GM06990 (cell line): ENCODE data around the gene CDK15.

Experiments used
- DNase-seq: peaks from one replicate; pipeline ENCODE4 v3.0.0-alpha.2; 2011; ENCODE audit not compliant: insufficient read length; ENCODE audit errors: extremely low read depth
- H3K27me3 ChIP-seq: replicated peaks from 2 replicates; pipeline ENCODE4 v1.6.0; 2011; ENCODE audit warnings: low read length; ENCODE audit not compliant: control insufficient read depth, insufficient read depth
- H3K36me3 ChIP-seq: 2 replicates; pipeline ENCODE4 v1.5.1; 2011; ENCODE audit warnings: low read length; ENCODE audit not compliant: control insufficient read depth, insufficient read depth
- H3K4me3 ChIP-seq: replicated peaks from 2 replicates; pipeline ENCODE4 v1.5.1; 2011; ENCODE audit warnings: low read depth, mild to moderate bottlenecking, control low read depth, low read length
- TF ChIP-seq, protein P1 (sequence below): IDR thresholded peaks from 2 replicates; pipeline ENCODE4 v1.5.1; 2011; ENCODE audit warnings: low read length, control low read depth, mild to moderate bottlenecking, inconsistent platforms; ENCODE audit not compliant: insufficient read depth, poor library complexity, severe bottlenecking

The CDK15 gene

DNA sequence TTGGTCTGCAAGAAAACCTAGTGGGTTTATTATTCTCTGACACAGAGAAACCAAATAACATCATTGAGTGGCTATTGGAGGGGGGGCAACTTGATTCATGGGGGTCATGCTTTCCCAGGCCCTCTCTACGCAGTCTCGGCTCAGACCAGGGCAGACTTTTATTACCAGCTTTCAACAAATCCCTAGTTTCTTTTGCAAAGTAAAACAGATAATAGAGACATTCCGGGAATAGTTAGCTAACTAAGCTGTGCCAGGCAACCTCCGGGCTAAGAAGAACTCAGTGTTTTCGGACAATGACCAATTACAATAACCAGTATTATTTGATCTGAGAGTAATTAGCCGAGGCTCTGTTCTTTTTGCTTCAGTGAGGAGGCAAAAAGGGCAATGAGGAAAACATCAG, 66.3 kb downstream of the CDK15 start:
- DNase-seq, result no peak
- no peak overlapping the region for H3K4me3 ChIP-seq
- TF ChIP-seq, protein P1, sequence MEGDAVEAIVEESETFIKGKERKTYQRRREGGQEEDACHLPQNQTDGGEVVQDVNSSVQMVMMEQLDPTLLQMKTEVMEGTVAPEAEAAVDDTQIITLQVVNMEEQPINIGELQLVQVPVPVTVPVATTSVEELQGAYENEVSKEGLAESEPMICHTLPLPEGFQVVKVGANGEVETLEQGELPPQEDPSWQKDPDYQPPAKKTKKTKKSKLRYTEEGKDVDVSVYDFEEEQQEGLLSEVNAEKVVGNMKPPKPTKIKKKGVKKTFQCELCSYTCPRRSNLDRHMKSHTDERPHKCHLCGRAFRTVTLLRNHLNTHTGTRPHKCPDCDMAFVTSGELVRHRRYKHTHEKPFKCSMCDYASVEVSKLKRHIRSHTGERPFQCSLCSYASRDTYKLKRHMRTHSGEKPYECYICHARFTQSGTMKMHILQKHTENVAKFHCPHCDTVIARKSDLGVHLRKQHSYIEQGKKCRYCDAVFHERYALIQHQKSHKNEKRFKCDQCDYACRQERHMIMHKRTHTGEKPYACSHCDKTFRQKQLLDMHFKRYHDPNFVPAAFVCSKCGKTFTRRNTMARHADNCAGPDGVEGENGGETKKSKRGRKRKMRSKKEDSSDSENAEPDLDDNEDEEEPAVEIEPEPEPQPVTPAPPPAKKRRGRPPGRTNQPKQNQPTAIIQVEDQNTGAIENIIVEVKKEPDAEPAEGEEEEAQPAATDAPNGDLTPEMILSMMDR, result no peak
- no peaks in the 10 kb centered on the region for H3K36me3 ChIP-seq
- no peaks in the 10 kb centered on the region for H3K27me3 ChIP-seq

DNA sequence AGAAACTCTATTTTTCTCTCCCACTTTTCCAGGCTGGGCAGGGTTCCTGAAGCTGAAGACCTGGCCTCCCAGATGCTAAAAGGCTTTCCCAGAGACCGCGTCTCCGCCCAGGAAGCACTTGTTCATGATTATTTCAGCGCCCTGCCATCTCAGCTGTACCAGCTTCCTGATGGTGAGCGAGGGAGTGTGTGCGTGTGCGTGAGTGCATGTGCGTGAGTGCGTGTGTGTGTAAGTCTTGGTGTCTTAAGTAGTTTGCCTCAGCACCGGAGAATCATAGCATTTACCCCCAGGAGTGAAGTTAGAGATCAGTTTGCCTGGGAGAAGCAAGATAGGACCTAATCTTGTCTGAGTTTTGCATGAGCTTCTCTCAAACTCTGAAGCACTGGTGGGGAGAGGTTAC, 73.7 kb downstream of the CDK15 start:
- Histone ChIP-seq H3K27me3 (no peaks in the 10 kb centered on the region), H3K36me3 (no peaks in the 10 kb centered on the region), H3K4me3 (no peak overlapping the region)
- TF ChIP-seq, protein P1, result no peak
- DNase-seq, result no peak

DNA sequence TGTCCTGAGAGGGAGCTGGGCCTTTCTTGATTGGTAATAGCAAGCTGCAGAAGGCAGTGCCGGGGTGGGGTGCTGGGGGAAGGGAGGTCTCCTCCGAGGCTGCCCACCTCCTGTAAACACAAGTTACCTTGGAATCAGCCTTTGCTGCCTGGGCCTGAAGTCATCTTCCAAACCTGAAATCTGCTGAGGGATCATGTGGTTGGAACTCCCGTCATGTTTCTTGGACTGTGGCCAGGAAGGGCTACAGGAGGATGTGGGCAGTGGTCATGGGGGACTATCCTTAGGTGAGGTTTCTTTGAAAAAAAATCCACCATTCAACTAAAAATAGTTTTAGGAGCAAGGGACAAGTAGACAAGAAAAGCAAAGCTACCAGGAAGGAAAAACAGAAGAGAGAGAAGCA, 74.2 kb downstream of the CDK15 start:
- DNase-seq, result no peak
- TF ChIP-seq, protein P1, result no peak
- Histone ChIP-seq H3K27me3 (no peaks in the 10 kb centered on the region), H3K36me3 (no peaks in the 10 kb centered on the region), H3K4me3 (no peak overlapping the region)

DNA sequence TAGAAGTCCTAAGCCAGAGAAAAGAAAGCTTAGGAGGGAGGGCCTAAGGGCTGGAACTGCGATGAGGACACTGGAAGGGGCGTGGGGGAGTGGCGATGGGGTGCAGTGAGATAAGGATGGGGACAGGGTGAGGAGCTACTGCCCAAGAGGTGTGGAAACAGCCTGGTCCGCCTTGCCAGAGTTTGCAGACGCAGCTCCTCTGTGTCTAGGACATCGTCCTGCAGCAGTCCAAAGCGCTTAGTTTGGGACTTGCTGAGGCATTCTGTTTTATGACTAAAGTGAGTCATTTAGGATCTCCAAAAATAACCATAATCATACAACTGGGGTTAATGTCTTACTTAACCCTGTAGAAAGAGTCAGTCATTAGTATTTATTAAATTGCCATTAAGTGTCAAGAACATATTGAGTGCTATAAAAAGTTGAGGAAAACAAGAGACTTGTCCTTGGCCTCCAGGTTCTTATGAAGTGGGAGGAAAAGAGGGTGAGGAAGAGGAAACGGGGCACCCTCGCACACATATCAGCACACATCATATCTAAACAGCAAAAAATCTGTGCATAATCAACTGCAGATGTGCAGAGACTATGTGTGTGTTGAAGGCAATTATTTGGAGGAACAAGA, 74.8 kb downstream of the CDK15 start:
- H3K27me3 ChIP-seq, result no peaks in the 10 kb centered on the region
- no peaks in the 10 kb centered on the region for H3K36me3 ChIP-seq
- DNase-seq, result no peak
- TF ChIP-seq, protein P1, result no peak
- H3K4me3 ChIP-seq, result no peak overlapping the region

DNA sequence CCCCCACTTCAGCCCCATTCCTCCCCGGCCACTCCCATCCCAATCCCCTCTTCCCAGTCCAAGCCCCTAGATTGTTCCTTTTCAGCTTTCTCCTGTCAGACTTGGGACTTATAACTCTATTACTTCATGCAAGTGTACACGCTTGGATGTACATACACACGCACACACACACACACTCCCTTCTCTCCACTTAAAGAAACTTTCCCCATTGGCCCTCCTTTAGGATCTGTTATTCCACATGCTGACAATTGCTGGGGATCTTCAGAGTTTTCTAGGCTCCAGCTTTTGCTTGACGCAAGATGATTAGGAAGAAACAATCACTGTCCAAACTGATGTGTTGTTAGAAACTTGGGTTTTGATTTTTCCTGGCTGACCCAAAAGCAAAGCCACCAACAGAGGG, 75.4 kb downstream of the CDK15 start:
- TF ChIP-seq, protein P1, result no peak
- Histone ChIP-seq H3K36me3 (no peaks in the 10 kb centered on the region), H3K27me3 (no peaks in the 10 kb centered on the region), H3K4me3 (no peak overlapping the region)
- DNase-seq, result no peak
